Stimulated activated CD4-positive, alpha-beta T cell treated with anti-CD3 and anti-CD28 coated beads, Interleukin-1b, Interleukin-23, amount 100 ng/mL, for 4 hours (primary cell): Measurements from ENCODE around the gene AGER.
"Not testable (repeated sequence)": the region's sequence is repeated elsewhere in the genome, so short reads cannot be mapped to it uniquely, and the experiment has no call there.

Experiments
- DNase-seq, 2 donors: peaks; one replicate each; pipeline ENCODE4 v3.0.0-alpha.2; 2020; ENCODE audit warnings: low read depth in 2 of 2

The AGER gene

DNA sequence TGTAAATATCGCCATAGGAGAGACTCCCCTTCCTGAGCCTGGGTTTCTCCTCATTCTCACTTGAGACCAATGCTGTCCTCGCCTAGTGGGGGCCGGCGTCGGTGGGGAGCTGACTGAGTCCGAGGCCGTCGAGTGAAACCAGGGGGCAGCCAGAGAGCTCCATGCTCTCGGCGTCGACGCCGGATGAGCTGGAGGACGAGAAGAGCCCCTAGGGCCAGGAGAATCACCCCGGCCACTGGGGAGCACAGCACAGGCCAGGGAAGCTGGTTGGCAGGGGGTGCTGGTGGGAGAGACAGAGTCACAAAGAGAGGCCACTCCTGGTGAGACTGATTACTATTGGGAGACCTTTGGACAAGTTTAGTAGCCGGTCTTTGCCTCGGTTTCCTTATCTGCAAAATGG is 14.8 kb upstream of the AGER start:
- no peak for DNase-seq

DNA sequence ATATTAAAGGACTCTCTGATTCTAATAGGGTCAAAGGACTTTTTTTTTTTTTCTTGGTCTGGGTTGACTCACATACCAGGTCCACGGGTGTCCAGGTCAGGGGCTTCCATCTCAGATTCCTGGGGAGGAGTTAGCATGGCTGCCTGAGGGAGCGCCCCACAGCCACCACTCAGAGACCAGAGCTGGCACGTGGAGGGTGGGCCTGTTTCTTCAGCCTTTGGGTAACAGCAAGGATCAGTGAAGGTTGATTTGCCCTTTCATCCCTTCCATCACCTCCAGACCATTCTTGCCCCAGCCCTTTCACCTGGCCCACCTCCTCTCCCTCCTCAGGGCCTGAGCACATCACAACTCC is 14.3 kb upstream of the AGER start:
- no peak for DNase-seq

DNA sequence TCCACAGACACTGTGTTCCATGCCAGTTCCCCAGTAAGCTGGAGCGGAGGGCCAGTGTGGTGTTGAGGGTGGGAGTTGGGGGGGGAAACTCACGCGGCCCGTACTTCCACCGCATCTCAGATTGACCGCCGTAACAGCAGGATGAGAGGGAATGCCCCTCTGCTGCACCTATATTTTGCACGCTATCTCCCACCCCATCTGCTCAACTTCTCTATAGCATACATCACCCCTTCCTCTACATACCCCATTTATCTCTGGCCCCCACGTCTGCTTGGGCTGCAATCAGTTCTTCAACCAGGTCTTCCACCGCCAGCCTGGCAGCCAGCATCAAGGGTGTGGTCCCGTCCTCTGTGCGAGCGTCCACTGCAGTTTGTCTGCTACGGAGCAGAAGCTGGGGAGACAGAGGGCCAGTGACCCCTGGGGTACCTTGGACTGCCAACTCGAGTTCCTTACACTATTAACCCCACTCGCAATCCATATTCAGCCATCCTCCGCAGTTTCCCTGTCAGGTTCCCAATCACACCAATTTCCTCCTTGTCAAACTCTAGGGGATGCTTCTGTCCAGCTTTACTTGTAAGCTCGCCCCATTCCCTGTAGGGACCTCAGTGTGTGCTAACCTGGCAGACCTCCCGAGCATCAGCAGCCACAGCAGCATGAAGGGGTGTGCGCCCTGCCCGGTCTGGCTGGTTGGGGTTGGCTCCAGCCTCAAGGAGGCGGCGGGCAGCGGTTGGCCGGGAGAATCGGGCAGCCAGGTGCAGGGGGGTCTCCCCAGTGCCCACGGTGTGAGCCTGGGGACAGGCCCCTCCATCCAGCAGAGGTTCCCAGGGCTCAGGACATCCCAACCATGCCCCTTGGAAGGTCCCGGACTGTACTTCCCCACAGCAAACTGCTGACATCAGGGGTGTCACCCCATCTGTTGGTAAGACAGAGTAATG is 12.9 kb upstream of the AGER start:
- no peak for DNase-seq

DNA sequence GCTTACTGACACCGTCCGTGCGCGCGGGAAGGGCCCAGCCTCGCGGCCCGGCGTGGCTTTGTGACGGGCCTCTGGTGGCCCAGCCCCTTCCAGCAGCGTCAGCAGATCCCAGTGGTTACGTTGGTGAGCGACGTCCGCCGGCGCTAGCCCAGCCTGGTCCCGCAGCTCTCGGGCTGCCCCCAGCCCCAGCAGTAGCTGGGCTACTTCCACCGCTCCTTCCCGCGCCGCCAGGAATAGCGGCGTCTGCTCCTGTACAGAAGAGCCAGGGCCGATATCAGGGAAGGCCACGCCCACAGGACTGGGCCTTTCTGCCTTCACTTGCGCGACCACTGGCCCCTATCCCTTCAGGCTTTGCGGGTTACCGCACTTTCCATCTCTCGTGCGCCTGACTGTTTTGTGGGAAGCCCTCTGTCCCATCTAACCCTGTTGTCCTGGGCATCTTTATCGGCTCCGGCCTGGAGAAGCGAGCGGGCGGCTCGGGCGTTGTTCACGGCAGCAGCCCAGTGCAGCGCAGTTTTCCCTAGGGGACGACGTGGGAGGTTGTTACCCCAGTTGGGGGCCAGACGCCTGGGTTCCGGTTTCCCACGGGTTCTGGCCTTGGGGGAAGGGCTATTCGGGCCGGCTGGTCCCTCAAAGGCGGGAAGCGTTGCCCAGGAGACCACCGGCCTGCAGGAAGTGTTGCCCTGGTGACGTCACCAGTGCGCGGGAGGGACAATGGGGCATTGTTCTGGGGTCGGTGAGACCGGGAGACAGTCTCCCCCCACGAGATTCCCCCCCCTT is 12.0 kb upstream of the AGER start:
- DNase-seq: peak in 1 of 2 donors; percentile 56

DNA sequence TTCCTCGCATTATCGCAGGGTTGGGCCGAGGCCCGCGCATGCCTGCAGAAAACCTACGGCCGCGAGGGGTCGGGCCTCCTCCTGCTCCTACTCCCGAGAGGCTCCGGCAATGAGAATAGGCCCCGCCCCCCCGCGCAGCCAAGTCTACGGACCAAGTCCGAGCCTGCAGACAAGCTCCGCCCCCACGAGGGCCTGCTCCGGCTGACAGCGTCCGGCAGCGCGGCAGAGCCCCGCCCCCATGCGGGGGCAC is 11.5 kb upstream of the AGER start:
- DNase-seq: peak; percentile 96 to 100

DNA sequence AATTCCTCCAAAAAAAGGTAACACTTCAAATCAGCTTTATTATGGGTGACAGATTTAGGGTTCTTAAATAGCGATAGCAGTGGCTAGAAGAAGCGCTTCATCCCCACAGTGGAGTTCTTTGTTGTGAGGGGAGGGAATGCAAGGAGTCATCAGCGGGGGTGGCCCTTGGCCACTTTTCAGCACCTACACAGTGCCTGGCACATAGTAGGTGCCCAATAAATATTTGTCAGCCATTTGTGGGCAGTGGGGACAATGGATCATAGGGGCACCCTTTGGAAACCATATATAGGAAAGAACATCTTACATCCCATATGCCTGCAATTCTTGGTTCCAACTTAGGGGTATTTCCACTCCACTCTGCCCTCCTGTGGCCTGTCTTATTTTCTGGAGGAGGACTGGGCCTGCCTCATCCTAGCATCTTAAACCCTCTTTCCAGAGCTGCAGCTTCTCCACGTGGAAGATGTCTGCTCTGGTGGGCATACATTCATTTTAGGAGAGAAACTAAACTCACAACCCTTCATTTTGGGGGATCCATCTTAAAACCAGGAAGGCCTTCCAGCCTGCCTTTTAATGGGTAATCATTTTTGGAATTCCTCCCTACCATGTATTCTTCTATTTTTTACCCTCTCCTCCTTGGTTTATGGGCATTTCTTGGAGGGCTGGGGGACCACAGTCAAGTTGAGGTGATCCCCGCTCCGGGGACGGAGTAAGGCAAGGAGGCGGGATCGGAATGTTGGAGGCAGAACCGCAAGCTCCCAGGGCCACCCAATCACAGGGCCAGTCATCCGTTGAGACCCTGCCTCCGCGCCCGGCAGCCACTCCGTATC is 11.0 kb upstream of the AGER start:
- no peak for DNase-seq

DNA sequence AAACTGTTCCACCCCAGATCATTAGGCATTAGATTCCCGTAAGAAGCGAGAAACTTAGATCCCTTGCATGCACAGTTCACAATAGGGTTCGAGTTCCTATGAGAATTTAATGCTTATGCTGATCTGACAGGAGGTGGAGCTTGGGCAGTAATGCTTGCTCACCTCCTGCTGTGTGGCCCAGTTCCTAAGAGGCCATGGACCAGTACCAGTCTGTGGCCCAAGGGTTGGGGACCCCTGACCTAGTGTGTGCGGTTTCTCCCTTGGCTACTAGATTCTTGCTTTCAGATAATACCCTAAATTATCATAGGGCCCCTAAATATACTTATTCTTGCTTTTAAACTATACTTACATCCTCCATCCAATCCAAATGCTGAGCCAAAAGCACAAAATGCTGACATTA is 10.3 kb upstream of the AGER start:
- DNase-seq: no peak

DNA sequence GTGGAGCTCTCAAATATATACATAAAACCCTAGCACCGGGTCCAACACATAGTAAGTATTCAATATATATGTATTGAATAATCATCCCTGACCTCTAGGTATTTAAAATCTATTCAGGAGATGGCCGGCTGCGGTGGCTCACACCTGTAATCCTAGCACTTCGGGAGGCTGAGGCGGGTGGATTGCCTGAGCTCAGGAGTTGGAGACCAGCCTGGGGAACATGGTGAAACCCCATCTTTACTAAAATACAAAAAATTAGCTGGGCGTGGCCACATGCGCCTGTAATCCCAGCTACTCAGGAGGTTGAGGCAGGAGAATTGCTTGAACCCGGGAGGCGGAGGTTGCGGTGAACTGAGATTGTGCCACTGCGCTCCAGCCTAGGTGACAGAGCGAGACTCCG is 9.0 kb upstream of the AGER start:
- DNase-seq: not testable (repeated sequence)

DNA sequence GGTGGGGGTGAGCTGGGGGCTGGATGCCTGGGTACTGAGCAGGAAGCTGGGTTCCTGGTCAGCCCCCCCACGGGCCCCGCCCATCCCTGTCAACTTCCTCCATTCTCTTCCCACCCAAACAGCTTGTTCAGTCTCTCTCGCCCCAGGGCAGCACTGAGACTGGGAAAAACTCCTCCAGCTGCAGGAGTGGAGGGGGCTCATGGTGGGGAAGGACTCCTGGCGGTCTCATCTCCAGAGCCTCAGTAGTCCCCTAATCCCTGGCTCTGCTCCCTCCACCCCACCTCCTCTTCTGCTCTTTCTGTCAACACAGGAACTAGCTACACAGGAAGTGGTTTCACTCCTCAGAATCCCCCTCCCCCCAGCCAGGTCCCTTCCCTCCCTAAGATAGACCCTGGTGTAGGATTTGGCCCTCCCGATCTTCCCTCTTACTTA is 8.6 kb upstream of the AGER start, which contains the start of gene GPSM3:
TSS of gene GPSM3 (minus strand) at position 36 of the 432 bp plus-strand sequence. CDS start 130 bp downstream, outside the sequence.
- DNase-seq: peak in 1 of 2 donors; percentile 45

DNA sequence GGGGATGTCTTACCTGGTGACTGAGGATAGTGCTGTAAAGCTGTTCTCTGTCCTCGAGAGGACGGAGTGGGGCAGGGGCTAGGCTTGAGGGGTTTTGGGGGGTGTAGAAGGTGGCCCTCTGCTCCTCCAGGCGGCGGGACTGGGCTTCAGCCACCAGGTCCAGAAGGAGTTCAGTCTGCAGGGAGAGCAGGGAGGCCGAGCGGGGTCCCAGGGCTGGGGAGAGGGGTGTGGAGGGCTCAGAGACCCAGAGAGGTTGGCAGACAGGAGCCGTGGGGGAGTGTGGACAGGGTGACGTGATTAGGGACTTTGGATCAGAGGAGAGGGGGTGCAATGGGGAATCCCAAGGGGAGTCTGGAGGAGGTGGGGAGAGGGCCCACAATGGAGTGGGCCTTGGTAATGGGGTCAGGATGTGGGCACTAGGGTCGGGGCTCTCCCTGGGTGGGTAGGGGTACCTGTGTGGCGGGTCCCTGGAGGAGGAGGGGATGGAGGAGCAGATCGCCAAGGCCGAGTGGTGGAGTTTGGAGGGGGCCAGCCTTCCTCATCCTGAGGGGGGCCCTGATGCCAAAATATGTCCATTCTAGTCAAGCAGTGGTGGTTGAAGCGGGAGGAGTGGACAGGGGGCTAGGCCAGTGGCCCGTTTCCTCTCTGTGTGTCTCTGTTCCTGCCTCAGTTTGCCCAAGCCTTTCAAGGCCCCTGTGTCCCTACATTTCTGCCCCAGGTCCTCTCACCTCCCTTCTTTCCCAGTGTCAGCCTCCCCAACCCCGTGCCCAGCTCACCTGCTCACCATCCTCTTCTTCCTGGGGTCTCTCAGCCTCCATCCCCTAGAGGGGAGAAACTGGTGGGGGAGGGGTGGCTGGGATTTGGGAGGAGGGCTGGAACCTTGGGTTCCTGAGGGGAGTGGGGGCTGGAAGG is 7.9 kb upstream of the AGER start:
- no peak for DNase-seq

DNA sequence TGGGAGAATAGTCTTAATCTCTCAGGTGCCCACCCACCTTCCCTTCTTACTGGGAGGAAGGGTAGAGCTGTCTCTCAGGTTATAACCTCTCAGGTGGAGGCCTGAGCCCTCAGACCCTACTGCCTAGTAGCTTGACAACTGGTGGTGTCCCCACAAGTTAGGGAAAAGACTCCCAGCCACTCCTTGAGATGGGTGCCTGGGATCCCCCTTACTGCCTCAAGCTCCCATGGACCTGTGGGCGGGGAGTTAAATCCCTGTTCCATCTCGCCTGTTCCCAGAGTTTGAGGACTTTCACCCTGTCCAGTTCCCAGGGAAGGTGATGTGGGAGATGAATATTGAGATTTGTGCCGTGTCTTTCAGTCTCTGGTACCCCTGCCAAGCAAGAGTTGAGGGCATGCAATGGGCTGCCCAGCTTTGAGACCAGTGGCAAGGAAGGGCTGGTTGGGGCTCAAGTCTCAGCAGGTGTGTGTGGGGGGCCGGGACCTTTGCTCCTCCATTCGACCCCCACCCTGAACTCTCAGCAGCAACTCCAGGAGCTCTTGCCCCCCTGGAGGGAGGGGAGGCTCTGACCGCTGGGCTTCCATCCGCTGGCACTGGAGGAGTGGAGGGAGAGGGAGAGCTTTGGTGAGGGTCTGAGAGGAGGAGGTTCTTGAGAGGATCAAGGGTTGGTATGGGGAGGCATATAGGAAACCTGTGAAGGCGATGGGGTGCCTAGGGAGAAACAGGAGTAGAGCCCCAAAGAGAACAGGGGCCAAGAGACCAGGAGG is 7.0 kb upstream of the AGER start:
- no peak for DNase-seq

DNA sequence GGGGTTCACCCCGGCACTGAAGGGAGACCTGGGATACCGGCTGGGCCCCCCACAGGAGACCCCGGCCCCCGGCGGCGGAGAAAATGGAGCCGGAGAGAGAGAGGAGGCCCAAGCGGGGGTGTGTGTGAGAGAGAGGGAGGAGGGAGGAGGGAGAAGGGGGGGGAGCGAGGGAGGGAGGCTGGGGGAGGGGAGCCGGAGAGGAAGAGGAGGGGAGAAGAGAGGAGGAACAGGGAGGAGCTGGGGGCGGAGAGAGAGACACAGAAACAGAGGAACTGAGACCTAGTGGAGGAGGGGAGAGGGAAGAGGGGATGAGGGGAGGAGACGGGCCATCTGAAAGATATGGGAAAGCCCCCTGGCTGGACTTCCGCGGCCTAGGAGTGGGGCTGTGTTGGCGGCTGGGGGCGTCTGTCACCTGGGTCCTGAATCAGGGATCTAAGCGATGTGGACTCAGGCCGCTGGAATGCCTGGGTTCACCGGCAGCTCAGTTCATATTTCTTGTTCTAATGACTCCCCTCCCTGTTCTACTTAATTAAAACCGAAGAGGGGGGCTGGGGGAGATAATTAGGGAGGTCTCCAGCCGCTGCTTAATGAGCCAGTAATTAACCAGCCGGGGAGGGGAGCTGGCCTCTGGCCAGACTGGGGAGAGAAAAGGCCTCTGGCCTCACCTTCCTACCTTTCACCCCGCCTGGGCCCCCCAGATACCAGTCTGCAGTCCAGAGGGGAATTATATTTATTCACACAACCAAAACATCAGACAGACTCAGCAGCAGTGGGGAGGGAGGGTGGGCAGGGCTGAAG is 6.2 kb upstream of the AGER start, which contains the start of gene PBX2:
TSS of gene PBX2 (minus strand) at position 149 of the 798 bp plus-strand sequence. CDS start 287 bp downstream, outside the sequence.
- DNase-seq: peak; percentile 83 to 84

DNA sequence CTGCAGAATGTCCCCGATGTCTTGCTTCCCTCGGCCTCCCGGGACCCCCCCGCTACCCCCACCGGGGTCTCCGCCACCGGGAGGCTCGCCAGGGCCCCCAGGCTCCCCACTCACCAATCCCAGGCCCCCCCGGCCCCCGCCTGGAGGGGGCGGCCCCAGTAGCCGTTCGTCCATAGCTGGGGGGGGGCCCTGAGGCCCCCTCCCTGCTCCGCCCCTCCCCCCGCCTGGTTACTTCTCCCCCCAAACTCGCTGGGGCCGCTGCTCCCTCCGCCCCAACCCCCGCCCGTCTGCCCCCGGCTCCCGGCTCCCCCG is 5.6 kb upstream of the AGER start:
- DNase-seq: no peak

DNA sequence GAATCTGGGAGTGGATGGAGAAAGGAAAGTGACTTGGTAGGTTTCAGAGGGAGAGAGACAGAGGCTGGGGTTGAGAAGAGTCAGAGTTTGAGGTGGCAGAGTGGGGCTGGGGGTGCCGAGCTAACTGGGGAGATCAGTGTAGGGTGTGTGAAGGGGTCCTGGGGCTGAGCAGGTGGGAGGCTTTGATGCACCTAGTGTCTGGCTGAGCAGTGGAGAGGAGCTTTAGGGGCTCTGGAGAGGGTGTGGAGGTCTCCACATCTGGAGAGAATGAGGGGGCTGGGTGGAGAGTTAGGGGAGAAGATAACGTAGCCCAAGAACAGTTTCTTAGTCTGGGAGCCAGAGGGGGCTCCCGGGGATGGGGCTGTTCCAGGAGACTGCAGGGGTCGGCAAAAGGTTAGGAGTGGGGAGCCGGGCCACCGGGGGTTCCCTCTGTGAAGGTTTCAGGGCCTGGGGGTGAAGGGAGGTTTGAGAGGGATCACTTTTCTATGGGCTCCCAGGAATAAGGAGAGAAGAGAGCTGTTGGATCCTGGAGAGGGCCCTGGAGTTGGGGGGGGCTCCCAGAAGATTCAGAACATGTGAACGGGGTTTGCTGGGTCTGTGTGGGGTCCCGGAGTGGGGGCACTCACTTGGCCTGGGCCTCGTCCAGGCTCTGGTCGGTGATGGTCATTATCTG is 5.2 kb upstream of the AGER start:
- DNase-seq: no peak

DNA sequence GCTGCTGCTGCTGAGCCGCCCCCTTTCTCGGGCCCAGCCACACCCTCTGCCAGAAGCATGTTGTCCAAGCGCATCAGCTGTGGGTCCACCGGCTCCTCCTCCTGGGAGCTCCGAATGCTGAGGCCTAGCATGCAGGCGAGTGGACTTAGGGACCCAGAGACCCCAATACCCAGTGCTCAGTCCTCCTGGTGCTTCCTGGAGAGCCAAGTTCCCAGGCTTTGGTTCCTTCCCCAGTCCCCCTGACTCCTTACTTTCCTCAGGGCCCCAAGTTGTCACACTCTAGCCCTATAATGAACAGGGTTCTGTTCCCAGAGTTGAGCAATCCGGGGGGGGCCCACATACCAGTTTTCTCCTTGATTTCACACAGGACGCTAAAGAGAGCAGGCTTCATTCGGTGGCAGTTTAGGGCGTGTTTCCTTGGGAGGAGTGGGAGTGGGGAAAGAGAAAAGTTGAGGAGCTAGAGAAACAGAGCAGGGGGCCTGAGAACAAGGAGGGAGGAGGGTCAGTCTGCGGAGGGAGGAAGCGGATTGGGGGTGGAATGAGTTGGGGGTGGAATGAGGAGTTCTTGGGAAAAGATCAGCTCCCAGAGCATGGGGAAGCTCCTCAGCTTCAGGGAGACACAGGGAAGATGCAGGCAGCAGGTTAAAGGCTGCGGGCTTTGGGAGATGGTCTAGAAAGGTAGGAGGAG is 4.5 kb upstream of the AGER start:
- no peak for DNase-seq

DNA sequence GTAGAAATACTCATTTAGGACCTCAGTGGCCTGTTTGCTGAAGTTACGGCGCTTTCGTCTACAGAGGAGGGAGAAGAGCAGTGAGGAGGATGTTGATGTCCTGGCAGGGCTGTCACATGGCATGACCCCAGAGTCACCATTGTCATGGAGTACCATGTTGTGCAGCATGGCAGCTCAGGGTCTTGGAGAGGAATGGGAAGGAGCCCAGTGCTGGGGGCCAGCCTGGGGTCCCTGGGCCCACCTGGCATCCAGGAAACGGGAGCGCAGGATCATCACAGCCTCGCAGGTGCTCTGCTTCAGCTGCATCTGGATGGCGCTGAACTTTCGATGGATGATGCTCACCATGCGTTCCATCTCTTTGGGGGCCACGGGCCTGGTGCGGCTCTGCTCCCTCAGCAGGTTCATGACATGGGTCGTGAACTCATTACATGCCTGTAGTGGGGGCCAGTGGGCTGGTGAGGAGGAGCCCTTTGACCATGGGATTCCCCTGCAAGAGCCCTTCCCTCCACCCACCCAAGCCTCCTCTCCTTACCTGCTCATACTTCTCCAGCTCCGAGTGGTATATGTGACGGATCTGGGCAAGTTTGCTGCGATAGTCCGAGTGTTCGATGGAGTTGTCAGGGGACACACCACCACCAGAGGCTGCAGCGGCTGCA is 3.8 kb upstream of the AGER start:
- DNase-seq: not testable (repeated sequence)

DNA sequence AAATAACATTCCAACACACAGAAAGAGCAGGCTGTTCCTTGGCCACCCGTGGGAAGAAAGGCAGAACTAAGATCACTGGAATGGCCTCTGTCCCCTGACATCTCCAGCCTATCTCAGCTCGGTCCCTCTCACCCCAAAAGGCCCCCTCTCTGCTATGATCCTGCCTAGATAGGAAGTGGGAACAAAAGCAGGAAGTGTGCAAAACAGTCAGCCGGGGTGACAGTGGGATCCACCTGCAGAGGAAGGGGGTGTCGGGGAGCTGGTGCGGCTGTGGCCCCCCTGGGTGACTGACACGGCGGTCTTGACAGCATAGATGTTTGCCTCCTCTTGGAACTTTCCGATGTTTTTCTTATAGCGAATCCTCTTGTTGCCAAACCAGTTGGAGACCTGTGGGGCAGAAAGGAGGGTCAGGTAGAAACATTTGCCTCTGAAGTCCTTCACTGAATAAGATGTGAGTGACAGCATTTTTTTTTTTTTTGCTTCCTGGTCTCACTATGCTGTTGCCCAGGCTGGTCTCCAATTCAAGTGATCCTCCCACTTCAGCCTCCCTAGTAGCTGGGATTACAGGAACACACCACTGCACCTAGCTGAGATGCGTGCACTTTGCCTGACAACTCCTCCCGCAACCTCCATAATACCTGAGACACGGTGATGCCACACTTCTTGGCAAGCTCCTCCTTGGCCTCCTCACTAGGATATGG is 3.1 kb upstream of the AGER start:
- no peak for DNase-seq
